Neural cell (in vitro differentiated cells): ENCODE data around the gene STX12. TPM values are rescaled to one million over a fixed set of nuclear protein-coding genes. Genes with fewer than 3 reads are reported as not detected.

Source experiments
- H2AFZ ChIP-seq: fragments of 200-600, 300-800 bp; sonication (generic), shearing (Covaris generic); 2 replicates; pipeline ENCODE4 v1.6.0; 2014; ENCODE audit warnings: low read depth, mild to moderate bottlenecking, antibody characterized with exemption, low read length, moderate library complexity
- H3F3A ChIP-seq: fragments of 200-600 bp; shearing (Covaris generic); 2 replicates; pipeline ENCODE4 v1.6.1; 2016; ENCODE audit warnings: mild to moderate bottlenecking, moderate library complexity, mixed read lengths, antibody characterized with exemption, low read length; ENCODE audit not compliant: insufficient read depth, poor library complexity, severe bottlenecking
- H3K27ac ChIP-seq: fragments of 200-600, 300-800 bp; sonication (generic), shearing (Covaris generic); 2 replicates; pipeline ENCODE4 v1.5.1; 2014; ENCODE audit warnings: mild to moderate bottlenecking, low read length, moderate library complexity
- H3K27me3 ChIP-seq: fragments of 300-800, 200-600 bp; sonication (generic), shearing (Covaris generic); 2 replicates; pipeline ENCODE4 v1.6.0; 2014; ENCODE audit warnings: mild to moderate bottlenecking, low read depth, low read length, moderate library complexity; ENCODE audit not compliant: insufficient read depth
- H3K36me3 ChIP-seq: fragments of 300-800, 200-600 bp; sonication (generic), shearing (Covaris generic); 2 replicates; pipeline ENCODE4 v1.5.1; 2014; ENCODE audit warnings: mild to moderate bottlenecking, antibody characterized with exemption, low read length, moderate library complexity; ENCODE audit not compliant: insufficient read depth
- H3K4me2 ChIP-seq: fragments of 300-800, 200-600 bp; sonication (generic), shearing (Covaris generic); 2 replicates; pipeline ENCODE4 v1.6.0; 2014; ENCODE audit warnings: mild to moderate bottlenecking, low read length
- H3K4me3 ChIP-seq: fragments of 300-800, 200-600 bp; sonication (generic), shearing (Covaris generic); 2 replicates; pipeline ENCODE4 v1.5.1; 2014; ENCODE audit warnings: mild to moderate bottlenecking, low read length, moderate library complexity
- H3K79me2 ChIP-seq: fragments of 200-600 bp; shearing (Covaris generic); replicated peaks from 2 replicates; pipeline ENCODE4 v1.6.0; 2014; ENCODE audit warnings: mild to moderate bottlenecking, low read length, moderate library complexity; ENCODE audit not compliant: insufficient read depth
- H3K9ac ChIP-seq: fragments of 300-800, 200-600 bp; sonication (generic), shearing (Covaris generic); 2 replicates; pipeline ENCODE4 v1.6.1; 2016; ENCODE audit warnings: mild to moderate bottlenecking, low read length, mixed read lengths
- H3K9me2 ChIP-seq: fragments of 200-600 bp; shearing (Covaris generic); 2 replicates; pipeline ENCODE4 v1.6.1; 2016; ENCODE audit warnings: mild to moderate bottlenecking, low read length, mixed read lengths; ENCODE audit not compliant: insufficient read depth
- H3K9me3 ChIP-seq: fragments of 200-600, 300-800 bp; sonication (generic), shearing (Covaris generic); 2 replicates; pipeline ENCODE4 v1.6.1; 2016; ENCODE audit warnings: mild to moderate bottlenecking, mixed run types, low read length, moderate library complexity, mixed read lengths
- H4K20me1 ChIP-seq: fragments of 200-600 bp; shearing (Covaris generic); 2 replicates; pipeline ENCODE4 v1.6.1; 2016; ENCODE audit warnings: mild to moderate bottlenecking, mixed run types; ENCODE audit not compliant: insufficient read depth
- EP300 ChIP-seq: fragments of 450-650 bp; conservative IDR thresholded peaks from 2 replicates; pipeline ENCODE4 v1.6.1; 2014; ENCODE audit warnings: antibody characterized with exemption, mild to moderate bottlenecking, moderate library complexity; ENCODE audit not compliant: poor library complexity, severe bottlenecking
- EZH2 ChIP-seq: fragments of 200-600, 300-800 bp; shearing (Covaris generic), sonication (generic); IDR thresholded peaks from 2 replicates; pipeline ENCODE4 v1.6.1; 2014; ENCODE audit warnings: antibody characterized with exemption, low read length, borderline replicate concordance, mild to moderate bottlenecking; ENCODE audit not compliant: insufficient read depth, poor library complexity, severe bottlenecking
- MXI1 ChIP-seq: fragments of 450-650 bp; conservative IDR thresholded peaks from 2 replicates; pipeline ENCODE4 v1.6.1; 2014; ENCODE audit warnings: antibody characterized with exemption, mild to moderate bottlenecking; ENCODE audit not compliant: poor library complexity, severe bottlenecking
- POLR2AphosphoS5 ChIP-seq: IDR thresholded peaks from 2 replicates; pipeline ENCODE4 v1.6.1; 2012
- RAD21 ChIP-seq: fragments of 450-650 bp; conservative IDR thresholded peaks from 2 replicates; pipeline ENCODE4 v1.6.1; 2014; ENCODE audit warnings: antibody characterized with exemption, mild to moderate bottlenecking, moderate library complexity
- SMC3 ChIP-seq: fragments of 450-650 bp; conservative IDR thresholded peaks from 2 replicates; pipeline ENCODE4 v1.6.1; 2014; ENCODE audit warnings: antibody characterized with exemption, mild to moderate bottlenecking, moderate library complexity; ENCODE audit not compliant: poor library complexity
- TAF1 ChIP-seq: IDR thresholded peaks from 2 replicates; pipeline ENCODE4 v1.6.1; 2012; ENCODE audit warnings: low read depth
- polyA plus RNA-seq: library from polyadenylated mRNA; depleted of rRNA; stranded (reverse); fragments of >200 nt; gene quantifications from 2 replicates; pipeline ENCODE4 v1.2.3, GENCODE V29; 2014
- TF ChIP-seq, protein P1 (sequence below): IDR thresholded peaks from 2 replicates; pipeline ENCODE4 v1.6.1; 2012; ENCODE audit warnings: borderline replicate concordance
- TF ChIP-seq, protein P2 (sequence below): fragments of 450-650 bp; IDR thresholded peaks from 2 replicates; pipeline ENCODE4 v1.5.1; 2014; ENCODE audit warnings: antibody characterized with exemption, mild to moderate bottlenecking, moderate library complexity; ENCODE audit not compliant: poor library complexity, severe bottlenecking

Gene STX12
- polyA plus RNA-seq, 1 donor from 2014 or later: 171 TPM

DNA sequence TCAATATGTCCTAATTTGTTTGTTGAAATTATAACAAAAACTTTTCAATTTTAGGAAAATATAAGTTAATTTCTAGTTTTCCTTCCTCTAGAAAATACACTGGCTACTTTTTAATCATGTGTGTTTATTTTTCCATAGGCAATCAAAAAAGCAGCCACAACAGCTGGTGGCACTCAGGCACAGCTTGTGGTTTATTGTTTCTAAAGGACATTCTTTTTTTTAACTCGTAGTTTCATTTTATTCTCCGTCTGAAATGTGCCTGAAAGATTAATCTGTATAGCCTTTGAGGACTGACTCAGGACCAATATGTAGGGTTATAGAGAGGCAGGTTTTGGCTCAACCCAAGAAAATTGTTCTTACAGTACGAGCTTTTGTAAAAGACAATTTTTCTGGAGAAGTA is 20.7 kb upstream of the STX12 start:
- no peak overlapping the region for H2AFZ ChIP-seq
- no peak overlapping the region for H3K4me3 ChIP-seq
- no peaks in the 10 kb centered on the region for H3K36me3 ChIP-seq
- H3K9me3 ChIP-seq: no peaks in the 10 kb centered on the region
- no peaks in the 10 kb centered on the region for H3K27me3 ChIP-seq
- H3K27ac ChIP-seq: no peak overlapping the region
- no peaks in the 10 kb centered on the region for H3K79me2 ChIP-seq
- H3K9me2 ChIP-seq: no peaks in the 10 kb centered on the region
- no peaks in the 10 kb centered on the region for H4K20me1 ChIP-seq
- H3K4me2 ChIP-seq: no peak overlapping the region
- H3K9ac ChIP-seq: no peak overlapping the region
- H3F3A ChIP-seq: no peaks in the 10 kb centered on the region
- no peak for TF ChIP-seq TAF1
- TF ChIP-seq EP300: no peak
- no peak for TF ChIP-seq POLR2AphosphoS5
- no peak for TF ChIP-seq EZH2
- TF ChIP-seq, protein P1, sequence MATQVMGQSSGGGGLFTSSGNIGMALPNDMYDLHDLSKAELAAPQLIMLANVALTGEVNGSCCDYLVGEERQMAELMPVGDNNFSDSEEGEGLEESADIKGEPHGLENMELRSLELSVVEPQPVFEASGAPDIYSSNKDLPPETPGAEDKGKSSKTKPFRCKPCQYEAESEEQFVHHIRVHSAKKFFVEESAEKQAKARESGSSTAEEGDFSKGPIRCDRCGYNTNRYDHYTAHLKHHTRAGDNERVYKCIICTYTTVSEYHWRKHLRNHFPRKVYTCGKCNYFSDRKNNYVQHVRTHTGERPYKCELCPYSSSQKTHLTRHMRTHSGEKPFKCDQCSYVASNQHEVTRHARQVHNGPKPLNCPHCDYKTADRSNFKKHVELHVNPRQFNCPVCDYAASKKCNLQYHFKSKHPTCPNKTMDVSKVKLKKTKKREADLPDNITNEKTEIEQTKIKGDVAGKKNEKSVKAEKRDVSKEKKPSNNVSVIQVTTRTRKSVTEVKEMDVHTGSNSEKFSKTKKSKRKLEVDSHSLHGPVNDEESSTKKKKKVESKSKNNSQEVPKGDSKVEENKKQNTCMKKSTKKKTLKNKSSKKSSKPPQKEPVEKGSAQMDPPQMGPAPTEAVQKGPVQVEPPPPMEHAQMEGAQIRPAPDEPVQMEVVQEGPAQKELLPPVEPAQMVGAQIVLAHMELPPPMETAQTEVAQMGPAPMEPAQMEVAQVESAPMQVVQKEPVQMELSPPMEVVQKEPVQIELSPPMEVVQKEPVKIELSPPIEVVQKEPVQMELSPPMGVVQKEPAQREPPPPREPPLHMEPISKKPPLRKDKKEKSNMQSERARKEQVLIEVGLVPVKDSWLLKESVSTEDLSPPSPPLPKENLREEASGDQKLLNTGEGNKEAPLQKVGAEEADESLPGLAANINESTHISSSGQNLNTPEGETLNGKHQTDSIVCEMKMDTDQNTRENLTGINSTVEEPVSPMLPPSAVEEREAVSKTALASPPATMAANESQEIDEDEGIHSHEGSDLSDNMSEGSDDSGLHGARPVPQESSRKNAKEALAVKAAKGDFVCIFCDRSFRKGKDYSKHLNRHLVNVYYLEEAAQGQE: no peak
- TF ChIP-seq, protein P2, sequence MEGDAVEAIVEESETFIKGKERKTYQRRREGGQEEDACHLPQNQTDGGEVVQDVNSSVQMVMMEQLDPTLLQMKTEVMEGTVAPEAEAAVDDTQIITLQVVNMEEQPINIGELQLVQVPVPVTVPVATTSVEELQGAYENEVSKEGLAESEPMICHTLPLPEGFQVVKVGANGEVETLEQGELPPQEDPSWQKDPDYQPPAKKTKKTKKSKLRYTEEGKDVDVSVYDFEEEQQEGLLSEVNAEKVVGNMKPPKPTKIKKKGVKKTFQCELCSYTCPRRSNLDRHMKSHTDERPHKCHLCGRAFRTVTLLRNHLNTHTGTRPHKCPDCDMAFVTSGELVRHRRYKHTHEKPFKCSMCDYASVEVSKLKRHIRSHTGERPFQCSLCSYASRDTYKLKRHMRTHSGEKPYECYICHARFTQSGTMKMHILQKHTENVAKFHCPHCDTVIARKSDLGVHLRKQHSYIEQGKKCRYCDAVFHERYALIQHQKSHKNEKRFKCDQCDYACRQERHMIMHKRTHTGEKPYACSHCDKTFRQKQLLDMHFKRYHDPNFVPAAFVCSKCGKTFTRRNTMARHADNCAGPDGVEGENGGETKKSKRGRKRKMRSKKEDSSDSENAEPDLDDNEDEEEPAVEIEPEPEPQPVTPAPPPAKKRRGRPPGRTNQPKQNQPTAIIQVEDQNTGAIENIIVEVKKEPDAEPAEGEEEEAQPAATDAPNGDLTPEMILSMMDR: no peak
- TF ChIP-seq SMC3: no peak
- TF ChIP-seq RAD21: no peak
- TF ChIP-seq MXI1: no peak

- Histone ChIP-seq H3F3A (no peaks in the 10 kb centered on the region), H3K9me3 (no peaks in the 10 kb centered on the region), H2AFZ (no peak overlapping the region), H3K4me3 (no peak overlapping the region), H3K4me2 (no peak overlapping the region), H3K79me2 (no peaks in the 10 kb centered on the region), H3K9ac (no peak overlapping the region), H3K36me3 (no peaks in the 10 kb centered on the region), H3K27me3 (no peaks in the 10 kb centered on the region), H3K9me2 (no peaks in the 10 kb centered on the region), H4K20me1 (no peaks in the 10 kb centered on the region), H3K27ac (no peak overlapping the region)
- TF ChIP-seq EP300: no peak
- no peak for TF ChIP-seq TAF1
- TF ChIP-seq SMC3: no peak
- TF ChIP-seq, protein P2: no peak
- no peak for TF ChIP-seq EZH2
- no peak for TF ChIP-seq MXI1
These were observed 17.7 kb upstream of the STX12 start for GRCh38 chr1:27755286-27755685.
